Measurements from ENCODE around the gene EBNA1BP2.

EBNA1BP2 gene

DNA sequence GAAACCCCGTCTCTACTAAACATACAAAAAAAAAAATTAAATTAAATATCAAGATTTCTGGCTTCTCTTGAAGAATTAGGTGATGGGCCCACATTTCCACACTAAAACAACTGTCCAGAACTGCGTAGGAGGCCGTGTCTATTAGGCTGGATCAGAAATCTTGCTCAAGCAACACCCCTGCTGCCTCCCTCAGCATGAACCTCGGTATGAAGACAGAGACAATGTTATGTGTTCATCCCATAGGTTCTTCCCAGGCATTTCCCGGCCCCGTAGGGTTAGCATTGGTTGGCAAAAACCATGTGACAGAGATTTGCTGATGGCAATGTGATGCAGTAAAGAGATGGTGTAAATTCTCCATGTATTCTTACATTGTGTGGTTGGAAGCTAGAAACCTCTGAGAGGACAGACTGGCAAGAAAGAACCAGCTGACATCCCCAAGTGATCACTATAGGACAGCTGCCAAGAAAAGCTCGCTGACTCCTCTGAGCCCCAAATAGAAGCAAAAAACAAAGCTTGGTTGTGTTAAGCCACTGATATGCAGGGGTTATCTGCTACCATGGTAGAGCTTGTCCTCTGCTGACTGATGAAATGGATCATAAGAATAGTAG lies 34.5 kb downstream of the EBNA1BP2 start:
- no peak overlapping the region for H3K27ac ChIP-seq
- TF ChIP-seq CTCF (IDR thresholded peaks at IDR 0.05) (no peak), ZFX (IDR thresholded peaks at IDR 0.05; ENCODE audit: borderline replicate concordance) (no peak)

GRCh38 chr1:43135857-43136781 lies 36.0 kb downstream of the EBNA1BP2 start:
- TF ChIP-seq ZFX (IDR thresholded peaks at IDR 0.05; ENCODE audit: borderline replicate concordance) (no peak), CTCF (IDR thresholded peaks at IDR 0.05) (no peak)

GRCh38 chr1:43134640-43135039 lies 37.5 kb downstream of the EBNA1BP2 start:
- no peak overlapping the region for H3K27ac ChIP-seq
- TF ChIP-seq CTCF (IDR thresholded peaks at IDR 0.05) (no peak), ZFX (IDR thresholded peaks at IDR 0.05; ENCODE audit: borderline replicate concordance) (no peak)

More at GRCh38 chr1:43135857-43136781, 36.0 kb downstream of the EBNA1BP2 start:
- H3K27ac ChIP-seq: no peak overlapping the region

GRCh38 chr1:43134068-43134467 lies 38.0 kb downstream of the EBNA1BP2 start:
- H3K27ac ChIP-seq: no peak overlapping the region
- TF ChIP-seq CTCF (IDR thresholded peaks at IDR 0.05) (no peak), ZFX (IDR thresholded peaks at IDR 0.05; ENCODE audit: borderline replicate concordance) (no peak)

- no peak overlapping the region for H3K27ac ChIP-seq
- no peak for TF ChIP-seq ZFX (IDR thresholded peaks at IDR 0.05; ENCODE audit: borderline replicate concordance)
- TF ChIP-seq CTCF (IDR thresholded peaks at IDR 0.05): no peak
These were observed 42.7 kb downstream of the EBNA1BP2 start for GRCh38 chr1:43129426-43129825.

DNA sequence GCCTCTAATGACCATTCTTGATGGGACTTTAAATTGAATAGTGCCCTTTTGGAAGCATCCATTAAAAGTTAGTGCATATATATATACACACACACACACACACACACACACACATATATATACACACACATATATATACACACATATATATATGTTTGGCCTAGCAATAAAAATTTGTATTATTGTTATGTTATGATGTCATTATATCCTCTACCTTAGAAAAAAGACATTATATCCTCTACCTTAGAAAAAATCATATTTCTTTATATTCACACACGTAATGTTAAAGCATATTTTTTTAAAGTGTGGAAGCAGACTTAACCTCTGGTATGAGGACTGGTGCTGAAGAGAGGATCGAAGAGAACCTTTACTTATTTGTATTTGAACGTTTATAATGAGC lies 43.3 kb downstream of the EBNA1BP2 start:
- no peak overlapping the region for H3K27ac ChIP-seq
- no peak for TF ChIP-seq CTCF (IDR thresholded peaks at IDR 0.05)
- no peak for TF ChIP-seq ZFX (IDR thresholded peaks at IDR 0.05; ENCODE audit: borderline replicate concordance)

GRCh38 chr1:43123031-43123430 lies 49.1 kb downstream of the EBNA1BP2 start:
- TF ChIP-seq ZFX (IDR thresholded peaks at IDR 0.05; ENCODE audit: borderline replicate concordance): no peak
- TF ChIP-seq CTCF (IDR thresholded peaks at IDR 0.05): no peak
- H3K27ac ChIP-seq: no peak overlapping the region
